Anterior cingulate cortex (tissue), 58 donors: ENCODE measurements around the gene PRR5L.

ENCODE experiments used
- DNase-seq, 58 donors: peaks; one replicate each; lab custom pipeline; 2025; lab: John Stamatoyannopoulos, UW

PRR5L gene

DNA sequence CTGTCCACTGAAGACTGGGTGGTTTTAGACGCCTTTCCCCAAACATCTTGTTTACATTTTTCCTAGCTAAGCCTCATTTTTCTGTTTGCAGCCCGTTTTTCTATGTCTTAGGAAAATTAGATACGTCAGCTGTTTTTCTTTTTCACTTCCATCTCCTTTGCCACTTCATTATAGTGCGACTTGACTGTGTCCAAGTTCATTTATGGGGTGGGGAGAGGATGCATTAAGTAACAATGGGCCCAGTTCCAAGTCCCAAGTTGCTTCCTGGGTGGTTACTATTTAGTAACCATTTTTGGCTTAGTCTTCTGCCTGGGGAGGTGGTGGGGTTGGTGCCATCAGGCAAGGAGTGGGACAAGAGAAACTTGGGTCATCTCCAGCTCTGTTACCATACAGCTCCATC is 131.0 kb downstream of the PRR5L start:
- no peak for DNase-seq

DNA sequence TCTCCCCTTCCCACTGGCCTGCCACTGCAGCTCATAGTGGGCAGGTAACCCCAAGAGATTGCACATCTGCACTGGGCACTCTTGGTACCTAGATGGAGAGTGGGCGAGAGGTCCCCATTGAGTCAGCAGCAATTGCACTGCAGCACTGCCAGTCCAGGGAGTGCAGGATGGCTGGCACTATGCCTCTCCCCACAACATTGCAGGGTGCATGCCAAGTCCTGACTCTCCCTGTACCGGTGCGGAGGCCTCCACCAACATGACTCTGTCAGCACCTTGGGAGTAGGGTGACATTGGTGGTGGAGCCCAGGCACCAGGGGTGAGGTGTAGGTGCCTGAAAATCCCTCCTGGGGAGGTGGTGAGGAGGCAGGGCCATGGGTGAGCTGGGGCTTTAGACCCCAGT is 131.8 kb downstream of the PRR5L start:
- no peak for DNase-seq

DNA sequence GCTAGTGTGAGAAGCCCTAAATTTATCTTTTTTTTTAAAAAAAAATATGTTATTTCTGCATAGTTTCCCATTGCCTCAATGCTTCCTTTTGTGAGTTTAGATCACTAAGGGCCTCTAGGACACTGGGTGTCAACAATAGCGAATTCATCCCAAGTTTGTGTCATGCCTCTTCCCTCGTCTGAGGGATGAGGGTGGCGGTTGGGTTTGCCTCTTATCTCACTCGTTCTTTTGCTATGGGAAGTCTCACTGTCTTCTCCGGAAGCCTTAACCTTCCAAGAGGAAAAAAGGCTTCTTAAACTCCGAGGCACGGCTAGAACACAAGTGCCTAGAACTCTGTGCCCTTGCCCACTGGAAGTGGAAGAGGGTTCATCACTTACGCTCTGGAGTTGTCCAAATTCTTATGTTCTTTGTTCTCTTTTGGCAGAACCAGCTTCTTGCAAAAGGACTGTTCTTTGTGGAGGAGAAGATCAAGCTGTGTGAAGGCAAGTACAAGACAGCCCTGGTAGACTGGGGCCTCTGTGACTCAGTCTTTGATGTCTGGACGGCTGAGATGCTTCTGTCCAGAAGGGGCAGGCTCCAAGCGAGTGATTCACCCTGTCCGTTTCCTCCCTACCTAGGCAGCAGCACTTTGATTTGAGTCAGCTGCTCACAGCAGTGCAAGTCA is 135.5 kb downstream of the PRR5L start:
- DNase-seq = peak in 3 of 58 donors; percentile 10 to 52 (median 37)

DNA sequence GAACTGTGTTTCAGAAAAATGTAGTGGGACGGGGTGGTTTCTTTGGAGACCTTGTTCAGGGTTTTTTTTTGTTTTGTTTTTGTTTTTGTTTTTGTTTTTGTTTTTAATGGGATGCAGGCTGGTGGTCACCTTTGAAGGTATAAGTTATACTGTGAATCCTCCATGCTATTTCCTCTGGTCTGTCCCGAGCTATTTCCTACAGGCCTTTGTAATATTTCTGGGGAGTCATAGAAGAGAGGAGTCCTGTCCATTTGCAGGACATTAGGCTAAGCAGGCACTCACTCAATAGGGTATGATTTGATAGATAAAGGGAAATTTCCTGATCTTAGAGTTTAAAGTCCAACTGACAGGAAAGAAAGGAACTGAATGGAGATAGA is 136.0 kb downstream of the PRR5L start:
- DNase-seq = no peak

DNA sequence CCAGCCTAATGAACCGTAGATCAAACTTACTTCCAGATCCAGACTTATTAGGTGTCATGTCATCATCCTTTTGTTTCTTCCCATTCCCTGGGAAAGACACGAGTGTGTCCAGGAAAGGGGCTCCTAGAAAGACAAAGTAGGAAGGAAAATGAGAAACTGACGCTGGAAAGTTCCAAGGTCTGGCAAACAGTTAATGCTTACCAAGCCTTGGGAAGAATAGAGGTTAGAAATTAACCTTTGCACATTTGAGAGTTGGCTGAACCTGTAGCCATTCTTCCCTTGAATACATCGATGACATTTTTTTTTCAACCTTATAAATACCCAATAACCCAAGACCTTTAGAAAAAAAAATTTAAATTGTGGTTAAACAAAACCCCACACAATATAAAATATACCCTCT is 136.7 kb downstream of the PRR5L start:
- no peak for DNase-seq

DNA sequence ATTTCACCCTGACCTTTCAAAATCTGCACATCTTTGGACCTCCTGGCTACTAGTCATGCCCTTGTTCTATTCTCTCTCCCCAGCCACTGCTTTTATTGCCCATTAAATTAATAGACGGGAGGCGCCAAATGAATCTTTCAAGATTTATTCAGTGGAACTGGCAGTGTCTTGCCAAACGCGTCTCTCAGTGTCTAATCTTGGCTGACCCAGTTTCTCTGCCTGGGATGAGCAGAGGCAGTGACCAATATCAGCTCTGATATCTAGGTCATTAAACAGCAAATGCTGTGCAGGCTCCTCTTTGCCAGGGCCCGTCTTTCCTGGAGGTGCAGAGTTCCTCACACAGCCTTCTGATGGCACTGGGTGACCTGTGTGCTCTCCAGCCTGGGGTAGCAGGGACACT is 140.0 kb downstream of the PRR5L start:
- no peak for DNase-seq

DNA sequence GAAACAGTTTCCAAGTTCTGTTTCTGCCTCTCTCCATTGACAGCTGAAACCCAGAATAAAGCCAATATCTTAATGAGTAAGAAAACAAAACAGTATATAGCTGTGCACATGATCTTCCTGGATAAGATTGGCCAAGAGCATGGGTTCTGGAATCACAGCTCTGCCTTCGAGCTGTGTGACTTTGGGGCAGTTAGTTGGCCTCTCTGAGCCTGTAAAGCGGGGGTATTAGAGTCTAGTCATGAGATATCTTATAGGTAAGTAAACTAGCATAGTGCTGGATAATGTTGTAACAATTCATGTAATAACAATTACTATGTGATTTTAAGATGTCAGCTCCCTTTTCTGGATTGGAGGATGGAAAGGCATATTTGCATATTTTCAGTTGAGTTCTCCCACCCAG is 140.5 kb downstream of the PRR5L start:
- DNase-seq = no peak

DNA sequence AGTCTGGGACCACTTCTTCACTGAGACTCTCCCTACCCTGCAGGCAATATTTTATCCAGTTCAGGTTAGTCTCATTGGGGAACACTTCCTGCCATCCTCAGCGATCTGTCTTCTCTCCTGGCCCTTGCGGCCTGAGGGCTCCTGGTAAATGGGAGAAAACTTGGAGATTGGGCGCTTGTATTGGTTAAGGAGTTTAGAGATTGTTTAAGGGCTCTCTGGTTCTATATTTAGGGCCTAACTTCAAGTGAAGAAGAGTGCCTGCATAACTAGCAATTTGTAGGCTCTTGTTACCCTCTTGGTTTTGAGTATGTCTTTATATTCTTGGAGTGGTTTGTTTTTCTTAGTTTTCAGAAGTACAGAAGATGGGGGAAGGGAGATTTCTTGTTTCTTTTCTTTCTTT is 141.3 kb downstream of the PRR5L start:
- no peak for DNase-seq

DNA sequence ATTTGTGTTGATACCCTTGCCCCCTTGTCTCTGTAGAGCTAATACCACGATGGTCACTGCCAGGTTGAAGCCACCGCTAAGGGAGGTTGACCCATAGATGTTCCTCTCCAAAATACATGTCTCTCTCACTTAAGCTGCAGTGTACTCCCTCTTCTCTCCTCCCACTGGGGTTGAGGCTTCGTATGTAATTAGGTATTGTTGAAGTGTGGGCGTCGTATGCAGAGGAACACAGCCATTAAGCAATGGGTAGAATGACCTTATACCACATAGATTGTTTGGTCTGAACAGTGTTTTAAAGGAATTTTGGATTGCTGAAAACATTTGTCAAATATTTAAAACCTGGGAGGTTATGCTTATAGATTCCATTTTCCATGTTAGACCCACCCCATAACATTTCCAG is 142.0 kb downstream of the PRR5L start:
- no peak for DNase-seq

DNA sequence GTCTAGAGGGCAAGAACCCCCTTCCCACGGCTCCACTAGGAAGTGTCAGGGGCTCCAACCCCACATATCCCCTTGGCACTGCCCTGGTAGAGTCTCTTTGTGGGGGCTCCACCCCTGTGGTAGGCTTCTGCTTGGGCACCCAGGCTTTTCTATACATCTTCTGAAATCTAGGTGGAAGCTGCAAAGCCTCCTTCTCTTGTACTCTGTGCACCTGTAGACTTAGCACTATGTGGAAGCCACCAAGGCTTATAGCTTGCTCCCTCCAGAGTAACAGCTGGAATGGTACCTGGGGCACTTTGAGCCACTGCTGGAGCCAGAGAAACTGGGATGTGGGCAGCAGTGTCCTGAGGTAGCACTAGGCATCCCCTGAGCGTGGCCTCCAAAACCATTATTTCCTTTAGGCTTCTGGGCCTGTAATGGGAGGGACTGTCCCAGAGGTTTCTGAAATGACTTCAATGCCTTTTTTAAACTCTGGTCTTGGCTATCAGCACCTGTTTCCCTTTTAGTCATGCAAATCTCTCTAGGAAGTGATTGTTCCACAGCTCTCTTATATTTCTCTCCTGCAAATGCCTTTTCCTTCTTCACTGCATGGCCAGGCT is 145.6 kb downstream of the PRR5L start:
- DNase-seq = no peak

DNA sequence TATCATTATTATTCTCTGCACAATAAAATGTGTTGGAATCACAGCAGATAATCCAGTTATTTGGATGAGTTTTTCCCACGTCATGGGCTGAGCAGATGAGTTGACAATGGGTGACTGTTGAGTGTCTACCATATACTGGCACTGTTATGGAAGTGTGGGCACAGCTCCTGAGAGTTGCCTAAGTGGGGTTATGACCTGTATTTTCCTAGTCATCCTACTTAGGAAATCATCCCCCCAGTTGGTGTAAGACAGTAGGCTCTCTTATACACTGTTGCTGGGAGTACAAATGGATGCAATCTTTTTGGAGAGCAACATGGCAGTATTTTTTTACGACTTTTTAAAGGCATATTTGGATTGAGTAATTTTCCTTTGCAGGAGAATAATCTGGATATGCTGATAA is 147.6 kb downstream of the PRR5L start:
- no peak for DNase-seq

DNA sequence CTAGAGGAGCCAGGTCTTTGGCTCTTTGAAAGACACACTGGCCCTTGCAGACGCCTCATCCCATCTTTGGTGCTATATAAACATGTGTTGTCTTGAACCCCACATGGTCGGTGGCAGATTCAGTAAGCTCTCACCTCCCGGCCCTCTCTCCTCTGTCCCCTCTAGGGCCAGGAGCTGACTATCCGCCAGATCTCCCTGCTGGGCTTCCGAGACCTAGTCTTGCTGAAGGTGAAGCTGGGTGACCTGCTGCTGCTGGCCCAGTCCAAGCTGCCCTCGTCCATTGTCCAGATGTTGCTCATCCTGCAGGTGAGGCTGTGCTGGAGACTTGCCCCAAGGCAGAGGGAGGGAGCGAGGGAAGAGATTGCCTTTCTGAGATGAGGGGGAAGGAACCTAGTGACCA is 150.0 kb downstream of the PRR5L start:
- no peak for DNase-seq

DNA sequence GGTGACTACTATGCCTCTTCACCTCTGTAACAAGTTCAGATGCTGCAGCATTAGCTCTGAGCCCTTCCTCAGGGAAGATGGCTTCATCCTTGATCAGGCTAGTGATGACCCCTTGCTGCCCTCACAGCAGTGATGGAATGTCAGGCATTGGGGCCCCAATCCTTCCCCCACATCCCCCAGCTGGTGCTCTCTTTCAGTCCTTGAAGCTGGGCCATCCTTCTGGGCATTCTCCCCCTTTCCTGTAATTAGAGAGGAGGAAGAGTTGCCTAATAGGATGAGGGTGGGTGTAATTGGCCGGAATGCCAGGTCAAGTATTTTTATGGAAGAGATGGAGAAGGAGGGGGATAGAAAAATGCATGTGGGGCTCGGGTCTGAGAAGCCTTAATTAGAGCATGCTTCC is 151.4 kb downstream of the PRR5L start:
- no peak for DNase-seq

DNA sequence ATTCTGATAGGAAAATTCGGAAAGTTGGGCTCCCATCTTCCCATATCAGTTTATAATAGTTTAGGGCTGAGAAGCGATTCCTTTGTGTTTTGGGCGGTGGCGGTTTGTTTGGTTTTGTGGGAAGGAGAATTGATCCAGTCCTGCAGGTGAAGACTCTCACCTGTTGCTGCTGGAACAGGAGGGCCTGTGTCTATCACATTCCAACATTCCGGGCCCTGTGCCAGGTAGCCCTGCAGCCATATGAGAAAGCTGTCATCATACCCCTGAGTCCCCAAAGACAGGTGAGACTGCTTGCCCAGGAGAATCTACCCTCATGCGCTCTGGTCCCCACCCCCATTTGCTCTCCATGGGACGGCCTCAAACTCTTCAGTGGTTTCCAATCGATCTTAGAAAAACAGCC is 151.9 kb downstream of the PRR5L start:
- no peak for DNase-seq

DNA sequence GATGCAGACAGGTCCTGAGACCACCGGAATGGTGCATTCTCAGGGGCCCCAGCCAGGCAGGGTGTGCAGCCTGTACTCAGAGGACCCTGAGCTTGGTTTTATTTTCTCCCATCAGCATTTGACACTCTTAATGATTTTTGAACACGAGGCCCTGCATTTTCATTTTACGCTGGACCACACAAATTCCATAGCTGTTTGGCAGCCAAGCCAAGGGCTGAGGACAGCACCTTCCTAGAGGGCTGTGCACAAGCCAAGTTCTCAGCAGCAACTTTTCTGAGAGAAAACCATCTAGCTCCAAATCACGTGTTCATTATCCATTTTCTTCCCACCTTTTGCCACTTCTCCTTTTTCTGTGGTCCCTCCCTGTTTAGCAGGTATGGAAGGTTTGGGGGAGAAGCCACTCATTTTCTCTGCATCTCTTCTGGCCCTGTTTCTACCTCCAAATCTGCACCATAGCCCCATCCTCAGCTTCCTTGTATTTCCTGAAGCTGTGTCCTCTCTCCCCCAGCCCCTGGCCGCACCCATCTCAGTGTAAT is 153.5 kb downstream of the PRR5L start:
- peak in 2 of 58 donors; percentile 10 to 16 for DNase-seq

DNA sequence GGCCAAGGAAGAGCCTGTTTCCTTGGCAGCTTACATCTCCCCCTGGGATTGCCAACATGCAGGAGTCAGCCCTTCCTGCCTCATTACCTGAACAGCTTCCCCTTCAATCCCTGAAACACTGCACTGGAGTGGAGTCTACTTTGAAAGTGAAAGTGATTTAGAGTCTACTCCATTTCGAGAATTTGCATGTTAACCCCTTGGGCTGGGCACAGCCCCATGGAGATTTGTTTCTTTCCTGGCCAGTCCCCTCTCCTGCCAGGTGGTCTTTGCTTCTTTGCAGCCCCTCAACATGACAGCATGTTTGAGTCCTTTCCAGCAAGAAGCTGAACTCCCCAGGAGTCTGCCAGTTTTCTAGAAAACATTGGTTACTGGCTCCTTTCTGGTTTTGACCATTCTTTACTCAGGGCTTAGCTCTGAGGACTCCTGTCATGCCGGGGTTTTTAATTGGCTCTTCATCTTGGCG is 154.1 kb downstream of the PRR5L start:
- no peak for DNase-seq

DNA sequence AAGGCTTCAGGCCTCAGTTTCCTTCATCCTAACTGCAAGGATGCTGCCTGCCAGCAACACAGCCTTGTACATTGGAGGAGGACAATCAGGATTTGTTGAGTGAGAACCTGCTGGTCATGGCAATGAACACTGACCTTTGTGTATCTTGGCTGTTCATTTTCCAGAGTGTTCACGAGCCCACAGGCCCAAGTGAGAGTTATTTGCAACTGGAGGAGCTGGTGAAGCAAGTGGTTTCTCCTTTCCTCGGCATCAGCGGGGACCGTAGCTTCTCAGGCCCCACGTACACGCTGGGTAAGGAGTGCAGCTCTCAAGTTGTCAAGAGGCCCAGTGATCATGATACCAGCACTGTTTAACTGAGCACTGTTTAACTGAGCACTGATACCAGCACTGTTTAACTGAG is 155.0 kb downstream of the PRR5L start:
- no peak for DNase-seq

DNA sequence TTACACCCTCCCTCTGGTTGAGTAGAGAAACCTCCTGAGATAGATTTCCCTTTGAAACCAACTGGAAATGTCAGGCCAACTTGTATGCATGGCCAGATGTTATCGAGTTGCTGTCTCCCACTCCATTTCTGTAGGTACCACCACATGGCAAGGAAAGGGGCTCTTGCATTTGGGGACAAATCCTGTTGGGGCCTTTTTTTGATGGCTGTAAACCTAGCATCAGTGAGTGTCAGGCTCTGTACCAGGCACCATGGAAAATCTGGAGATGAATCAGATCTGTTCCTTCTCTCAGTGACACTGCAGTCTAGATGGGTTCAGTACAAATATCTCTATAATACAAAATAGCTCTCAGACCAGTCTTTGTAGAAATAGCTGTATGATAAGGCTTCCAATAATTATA is 155.6 kb downstream of the PRR5L start:
- no peak for DNase-seq

DNA sequence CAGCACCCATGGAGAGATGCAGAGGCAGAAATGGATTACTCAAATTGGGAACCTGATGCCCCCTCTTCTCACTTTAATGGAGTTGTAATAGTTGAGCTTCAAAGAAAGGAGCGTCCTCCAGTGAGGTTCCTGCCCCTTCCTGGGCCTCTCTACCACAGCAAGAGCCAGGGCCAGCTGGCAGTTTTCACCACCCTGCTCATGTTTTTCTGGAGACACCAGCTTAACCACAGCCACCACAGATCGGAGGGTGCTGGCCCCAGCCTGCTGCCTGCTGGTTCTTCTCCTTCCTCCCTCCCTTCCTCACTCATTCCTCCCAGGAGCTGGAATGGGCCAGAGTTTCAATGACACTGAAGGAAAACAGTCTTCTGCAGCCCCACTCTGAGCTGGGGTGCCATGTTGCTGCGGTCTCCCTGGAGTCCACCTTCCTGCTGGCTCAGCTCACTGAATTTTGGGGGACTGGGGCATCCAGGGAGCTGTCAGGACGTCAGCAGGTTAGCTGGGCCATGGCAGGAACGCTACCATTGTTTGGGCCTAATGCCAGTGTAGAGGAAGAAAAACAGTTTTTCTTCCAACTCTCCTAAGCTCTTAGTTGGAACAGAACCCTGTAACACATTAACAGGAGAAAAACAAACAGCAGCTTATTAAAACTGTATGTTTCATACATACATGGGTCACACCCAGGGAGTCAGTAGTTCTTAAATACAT is 156.3 kb downstream of the PRR5L start:
- DNase-seq = peak in 1 of 58 donors; percentile 9

DNA sequence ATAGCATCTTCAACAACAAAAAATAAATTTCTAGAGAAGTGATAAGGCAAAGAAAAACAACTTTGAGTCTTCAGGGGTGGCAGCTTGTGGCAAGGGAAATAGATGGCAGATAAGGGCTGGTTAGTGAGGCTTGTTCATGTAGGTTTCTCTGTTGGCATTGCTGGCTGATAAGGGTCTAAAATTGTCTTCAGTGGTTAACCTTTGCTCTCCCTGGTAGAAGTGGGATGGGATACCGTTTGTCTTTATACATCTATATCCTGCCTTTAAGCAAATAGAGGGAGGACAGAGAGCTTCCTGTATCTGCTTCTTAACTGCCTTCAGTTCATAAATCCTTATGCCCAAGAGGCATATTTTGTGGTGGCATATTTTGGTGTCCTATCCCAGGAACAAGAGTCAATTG is 156.9 kb downstream of the PRR5L start:
- no peak for DNase-seq

DNA sequence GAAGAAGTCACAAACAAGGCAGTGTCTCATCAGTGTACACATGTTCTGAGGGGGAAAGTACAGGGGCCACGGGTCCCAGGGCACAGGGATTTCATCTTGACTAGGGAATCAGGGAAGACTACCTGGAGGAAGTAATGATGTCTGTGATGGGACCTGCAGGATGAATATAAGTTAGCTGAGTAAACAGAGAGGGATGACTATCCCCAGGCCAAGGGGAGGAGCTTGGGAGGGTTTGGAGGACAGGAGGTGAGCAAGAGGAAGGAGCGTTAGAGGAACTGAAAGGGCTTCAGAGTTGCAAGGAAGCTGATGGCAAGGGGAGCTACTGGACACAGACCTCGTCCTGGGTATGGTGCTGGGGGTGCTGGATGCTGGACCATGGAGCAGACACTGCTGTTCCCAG is 157.6 kb downstream of the PRR5L start:
- no peak for DNase-seq

DNA sequence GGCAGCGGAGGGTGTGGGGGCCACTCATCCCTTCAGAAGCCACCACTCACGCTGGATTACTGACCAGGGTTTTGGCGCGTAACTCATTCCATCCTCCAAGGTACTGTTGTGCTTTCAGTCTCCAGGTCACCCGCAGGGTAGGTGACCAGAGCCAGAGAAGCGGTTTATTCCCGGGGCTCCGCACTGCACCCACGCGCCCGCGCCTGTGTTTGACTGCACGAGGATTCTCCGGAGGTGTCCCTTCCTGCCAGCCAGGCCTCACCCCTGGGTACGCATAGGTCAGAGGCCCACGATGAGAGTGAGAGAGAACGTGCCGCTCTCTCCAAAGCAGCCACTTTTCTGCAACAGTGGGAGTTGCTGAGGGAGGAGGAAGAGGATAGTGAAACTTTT is 158.5 kb downstream of the PRR5L start:
- no peak for DNase-seq
